RWPE2 (cell line): ENCODE measurements around the gene ATP2C1.

Experiments used
- ATAC-seq: fragments of 200-7000 bp; cut with Tn5 transposase; 3 replicates; pipeline ENCODE4 v1.9.1; 2021; ENCODE audit warnings: low read depth
- DNase-seq: peaks from one replicate; pipeline ENCODE4 v3.0.0-alpha.2; 2020; ENCODE audit warnings: low spot score
- H3K27ac ChIP-seq: fragments of 450-650 bp; 2 replicates; pipeline ENCODE4 v1.5.1; 2017; ENCODE audit warnings: mild to moderate bottlenecking; ENCODE audit not compliant: poor library complexity, severe bottlenecking
- H3K27me3 ChIP-seq: fragments of 250-450 bp; sonication (Bioruptor Pico); 2 replicates; pipeline ENCODE4 v1.5.1; 2021; ENCODE audit warnings: mild to moderate bottlenecking, moderate library complexity; ENCODE audit not compliant: insufficient read depth, poor library complexity, severe bottlenecking
- H3K36me3 ChIP-seq: fragments of 250-450 bp; sonication (Bioruptor Pico); 2 replicates; pipeline ENCODE4 v1.5.1; 2020; ENCODE audit warnings: low read depth, mild to moderate bottlenecking, moderate library complexity
- H3K4me1 ChIP-seq: fragments of 250-450 bp; sonication (Bioruptor Pico); 2 replicates; pipeline ENCODE4 v1.5.1; 2021; ENCODE audit warnings: mild to moderate bottlenecking, moderate library complexity; ENCODE audit not compliant: insufficient read depth, poor library complexity, severe bottlenecking
- H3K4me3 ChIP-seq: fragments of 250-450 bp; sonication (Bioruptor Pico); 2 replicates; pipeline ENCODE4 v1.5.1; 2021; ENCODE audit warnings: mild to moderate bottlenecking, moderate library complexity; ENCODE audit not compliant: severe bottlenecking
- H3K9me3 ChIP-seq: fragments of 250-450 bp; sonication (Bioruptor Pico); 2 replicates; pipeline ENCODE4 v1.5.1; 2021; ENCODE audit warnings: mild to moderate bottlenecking, moderate library complexity; ENCODE audit not compliant: severe bottlenecking
- TF ChIP-seq, protein P1 (sequence below): fragments of 450-650 bp; IDR thresholded peaks from one replicate; pipeline ENCODE4 v1.5.1; 2017; ENCODE audit warnings: mild to moderate bottlenecking, moderate library complexity; ENCODE audit not compliant: poor library complexity, severe bottlenecking

The ATP2C1 gene

DNA sequence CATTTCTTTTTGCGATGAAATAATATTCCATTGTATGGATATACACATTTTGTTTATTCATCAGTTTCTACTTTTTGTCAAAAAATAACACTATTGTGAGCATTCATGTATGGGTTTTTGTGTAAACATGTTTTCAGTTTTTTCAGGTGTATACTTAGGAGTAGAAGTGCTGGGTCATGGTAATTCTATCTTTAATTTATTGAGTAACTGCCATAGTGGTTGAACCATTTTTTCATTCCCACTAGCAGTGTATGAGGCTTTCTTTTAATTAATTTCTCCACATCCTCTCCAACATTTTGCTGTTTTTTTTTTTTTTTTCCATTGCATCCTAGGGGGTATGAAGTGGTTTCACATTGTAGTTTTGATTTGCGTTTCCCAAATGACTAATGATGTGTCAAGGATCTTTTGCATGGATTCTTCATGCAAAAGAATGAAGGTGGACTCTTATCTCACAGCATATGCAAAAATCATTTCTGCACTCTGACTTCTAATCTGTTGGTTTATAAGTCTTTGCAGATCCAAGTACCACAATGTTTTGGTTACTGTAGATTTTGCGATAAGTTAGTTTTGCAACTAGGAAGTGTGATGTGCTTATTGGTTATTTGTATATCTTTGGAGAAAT is 12.6 kb downstream of the ATP2C1 start:
- Histone ChIP-seq H3K27me3 (no peaks in the 10 kb centered on the region), H3K36me3 (0 out of 2 replicates have a peak, but pooled peaks cover 7% of the 10 kb centered on the region), H3K9me3 (no peaks in the 10 kb centered on the region), H3K4me1 (peaks cover 21% of the 10 kb centered on the region), H3K4me3 (no peak overlapping the region), H3K27ac (no peak overlapping the region)
- no peak for DNase-seq
- peak; percentile 51; the same call in 1 of the 3 replicates for ATAC-seq
- TF ChIP-seq, protein P1, sequence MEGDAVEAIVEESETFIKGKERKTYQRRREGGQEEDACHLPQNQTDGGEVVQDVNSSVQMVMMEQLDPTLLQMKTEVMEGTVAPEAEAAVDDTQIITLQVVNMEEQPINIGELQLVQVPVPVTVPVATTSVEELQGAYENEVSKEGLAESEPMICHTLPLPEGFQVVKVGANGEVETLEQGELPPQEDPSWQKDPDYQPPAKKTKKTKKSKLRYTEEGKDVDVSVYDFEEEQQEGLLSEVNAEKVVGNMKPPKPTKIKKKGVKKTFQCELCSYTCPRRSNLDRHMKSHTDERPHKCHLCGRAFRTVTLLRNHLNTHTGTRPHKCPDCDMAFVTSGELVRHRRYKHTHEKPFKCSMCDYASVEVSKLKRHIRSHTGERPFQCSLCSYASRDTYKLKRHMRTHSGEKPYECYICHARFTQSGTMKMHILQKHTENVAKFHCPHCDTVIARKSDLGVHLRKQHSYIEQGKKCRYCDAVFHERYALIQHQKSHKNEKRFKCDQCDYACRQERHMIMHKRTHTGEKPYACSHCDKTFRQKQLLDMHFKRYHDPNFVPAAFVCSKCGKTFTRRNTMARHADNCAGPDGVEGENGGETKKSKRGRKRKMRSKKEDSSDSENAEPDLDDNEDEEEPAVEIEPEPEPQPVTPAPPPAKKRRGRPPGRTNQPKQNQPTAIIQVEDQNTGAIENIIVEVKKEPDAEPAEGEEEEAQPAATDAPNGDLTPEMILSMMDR: no peak

DNA sequence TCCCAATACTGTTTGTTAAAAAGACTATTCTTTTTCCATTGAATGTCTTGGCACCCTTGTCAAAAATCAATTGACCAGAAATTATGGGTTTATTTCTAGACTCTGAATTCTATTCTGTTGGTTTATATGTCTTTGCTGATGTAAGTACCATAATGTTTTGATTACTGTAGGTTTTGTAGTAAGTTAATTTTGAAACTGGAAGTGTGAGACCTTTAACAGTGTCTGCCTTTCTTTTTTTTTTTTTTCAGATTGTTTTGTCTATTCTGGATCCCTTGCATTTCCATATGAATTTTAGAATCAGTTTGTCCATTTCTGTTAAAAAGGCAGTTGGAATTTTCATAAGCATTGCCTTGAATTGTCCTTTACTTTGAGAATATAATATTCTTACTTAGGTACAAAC is 13.6 kb downstream of the ATP2C1 start:
- H3K9me3 ChIP-seq: no peaks in the 10 kb centered on the region
- no peak for DNase-seq
- H3K27ac ChIP-seq: no peak overlapping the region
- TF ChIP-seq, protein P1: no peak
- H3K36me3 ChIP-seq: 0 out of 2 replicates have a peak, but pooled peaks cover 7% of the 10 kb centered on the region
- no peak overlapping the region for H3K4me3 ChIP-seq
- no peaks in the 10 kb centered on the region for H3K27me3 ChIP-seq
- H3K4me1 ChIP-seq: peaks cover 21% of the 10 kb centered on the region
- ATAC-seq: no peak

- no peak for ATAC-seq
- Histone ChIP-seq H3K9me3 (no peaks in the 10 kb centered on the region), H3K36me3 (0 out of 2 replicates have a peak, but pooled peaks cover 7% of the 10 kb centered on the region), H3K4me3 (no peak overlapping the region), H3K27ac (no peak overlapping the region), H3K27me3 (no peaks in the 10 kb centered on the region), H3K4me1 (peaks cover 21% of the 10 kb centered on the region)
- TF ChIP-seq, protein P1: no peak
- no peak for DNase-seq
Measured at GRCh38 chr3:130907966-130908365, 14.1 kb downstream of the ATP2C1 start.

DNA sequence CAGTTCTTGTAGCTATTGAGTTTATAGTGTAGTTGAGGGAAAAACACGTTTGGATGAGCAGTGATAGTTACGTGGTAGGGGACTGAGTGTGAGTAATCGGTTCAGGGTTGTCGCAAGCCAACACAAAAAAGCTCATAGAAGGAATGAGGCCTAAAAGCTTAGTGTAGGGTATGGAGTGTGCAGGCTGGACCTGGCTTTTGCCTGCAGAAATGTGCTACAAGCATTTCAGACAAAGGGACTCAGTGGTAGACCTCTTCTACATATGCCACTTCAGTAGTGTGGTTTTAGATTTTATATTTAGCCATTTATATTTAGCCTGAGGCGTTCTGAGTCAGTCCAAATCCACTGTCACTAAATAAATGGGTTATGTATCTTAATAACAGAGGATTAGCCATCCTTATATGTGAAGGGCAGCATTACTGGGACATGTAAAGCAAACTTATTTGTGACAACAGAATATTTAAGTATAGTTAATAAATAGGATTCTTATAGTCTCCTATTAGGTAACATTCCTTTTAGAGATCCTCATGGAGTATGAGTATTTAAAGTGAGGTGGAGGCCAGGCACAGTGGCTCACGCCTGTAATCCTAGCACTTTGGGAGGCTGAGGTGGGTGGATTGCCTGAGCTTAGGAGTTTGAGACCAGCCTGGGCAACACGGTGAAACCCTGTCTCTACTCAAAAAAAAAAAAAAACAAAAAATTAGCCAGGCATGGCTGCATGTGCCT is 21.8 kb downstream of the ATP2C1 start:
- H3K27me3 ChIP-seq: no peaks in the 10 kb centered on the region
- no peak overlapping the region for H3K27ac ChIP-seq
- no peaks in the 10 kb centered on the region for H3K36me3 ChIP-seq
- TF ChIP-seq, protein P1: no peak
- no peak overlapping the region for H3K4me3 ChIP-seq
- DNase-seq (no peak), ATAC-seq (peak; percentile 31; the same call in 2 of the 3 replicates)
- no peaks in the 10 kb centered on the region for H3K9me3 ChIP-seq
- H3K4me1 ChIP-seq: no peaks in the 10 kb centered on the region
